SK-N-MC (cell line): ENCODE measurements around the gene TMEM232.

Experiments
- EZH2 ChIP-seq: fragments of 200-600 bp; sonication (generic); IDR thresholded peaks from one replicate; pipeline ENCODE4 v1.6.1; 2017; ENCODE audit warnings: antibody characterized with exemption
- POLR2AphosphoS5 ChIP-seq: IDR thresholded peaks from 2 replicates; pipeline ENCODE4 v1.6.1; 2012; ENCODE audit warnings: mild to moderate bottlenecking, low read depth, low read length, borderline replicate concordance

GRCh38 chr5:110734101-110734500, 7.6 kb upstream of the TMEM232 start:
- TF ChIP-seq EZH2, result no peak
- TF ChIP-seq POLR2AphosphoS5, result no peak
